HG03139 (cell line): ENCODE measurements around the gene DCTPP1.
"Not testable (repeated sequence)": the region's sequence is repeated elsewhere in the genome, so short reads cannot be mapped to it uniquely, and the experiment has no call there.

Source experiments
- ATAC-seq: cut with Tn5 transposase; IDR thresholded peaks from one replicate; pipeline ENCODE4 v1.9.1; 2021; ENCODE audit not compliant: unreplicated experiment

Gene DCTPP1

DNA sequence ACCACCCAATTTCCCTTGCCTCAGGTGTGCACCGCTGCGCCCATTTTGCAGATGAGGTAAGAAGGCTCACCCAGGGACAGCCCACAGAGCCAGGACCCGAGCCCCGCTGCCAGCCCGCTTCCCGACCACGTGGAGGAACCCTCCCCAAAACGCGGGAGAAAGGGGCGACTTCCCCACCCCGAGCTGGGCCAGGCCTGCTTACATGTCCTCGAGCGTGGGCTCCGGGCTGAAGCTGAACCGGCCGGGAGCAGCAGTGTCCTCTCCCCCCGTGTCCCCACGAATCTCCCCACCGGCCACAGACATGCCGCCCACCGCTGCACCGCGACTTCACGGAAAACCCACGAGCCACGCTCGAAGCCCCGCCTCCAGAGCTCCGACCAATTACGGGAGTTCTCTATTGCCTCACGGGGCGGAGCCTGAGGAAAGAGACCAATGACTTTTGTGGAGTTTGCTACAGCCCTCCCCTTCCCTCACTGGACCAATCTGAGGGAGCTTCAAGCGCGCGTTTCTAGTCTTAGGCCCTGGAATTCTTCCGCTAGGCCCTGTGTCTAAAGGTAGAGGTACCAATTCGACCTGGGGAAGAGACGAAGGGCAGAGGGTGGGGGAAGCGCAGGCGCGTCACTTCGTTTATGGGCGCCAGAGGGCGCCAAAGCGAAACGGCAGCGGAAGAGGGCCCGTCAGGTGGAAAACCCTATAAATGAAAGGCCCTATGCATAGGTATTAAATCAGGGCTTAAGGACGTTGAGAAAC is at the start of gene DCTPP1:
TSS of gene DCTPP1 (minus strand) at position 353 of the 750 bp plus-strand sequence. CDS start at position 303, 50 bp downstream.
- peak; percentile 89 for ATAC-seq

DNA sequence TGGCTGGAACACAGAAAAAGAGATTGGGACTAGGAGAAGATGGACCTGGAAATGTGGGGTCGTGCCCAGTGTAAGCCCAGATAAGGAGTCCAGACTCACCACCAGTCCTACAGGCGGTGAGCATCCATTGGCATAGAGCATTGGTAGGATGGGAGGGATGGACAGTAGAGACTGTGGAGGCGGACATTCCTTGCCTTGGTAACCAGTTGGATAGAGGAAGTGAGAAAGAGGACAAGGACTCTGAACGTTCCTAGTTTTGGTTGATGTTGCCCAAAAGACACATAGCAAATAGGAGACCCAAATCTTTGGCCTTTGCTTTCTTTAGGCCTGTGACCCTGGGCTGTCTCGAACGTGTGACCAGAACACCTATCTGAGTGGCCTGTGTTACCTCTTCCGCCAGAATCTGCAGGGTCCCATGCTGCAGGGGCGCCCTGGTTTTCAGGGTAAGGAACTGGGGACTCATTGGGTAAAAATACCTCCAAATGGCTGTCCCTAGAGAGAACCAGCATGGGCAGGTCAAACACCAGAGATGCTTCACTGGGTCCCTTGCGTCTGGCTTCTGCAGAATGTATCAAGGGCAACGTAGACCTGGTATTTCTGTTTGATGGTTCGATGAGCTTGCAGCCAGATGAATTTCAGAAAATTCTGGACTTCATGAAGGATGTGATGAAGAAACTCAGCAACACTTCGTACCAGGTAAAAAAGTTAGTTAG is 49.1 kb upstream of the DCTPP1 start:
- ATAC-seq, result no peak

DNA sequence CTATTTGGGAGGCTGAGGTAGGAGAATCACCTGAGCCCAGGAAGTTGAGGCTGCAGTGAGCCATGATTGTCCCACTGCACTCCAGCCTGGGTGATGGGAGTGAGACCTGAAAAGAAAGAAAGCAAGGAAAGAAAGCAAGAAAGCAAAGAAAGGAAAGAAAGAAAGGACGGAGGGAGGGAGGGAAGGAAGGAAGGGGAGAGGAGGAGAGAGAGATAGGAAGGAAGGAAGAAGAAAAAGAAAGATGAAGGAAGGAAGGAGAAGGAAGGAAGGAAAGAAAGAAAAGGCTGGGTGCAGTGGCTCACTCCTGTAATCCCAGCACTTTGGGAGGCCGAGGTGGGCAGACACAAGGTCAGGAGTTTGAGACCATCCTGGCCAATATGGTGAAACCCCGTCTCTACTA is 47.9 kb upstream of the DCTPP1 start:
- not testable (repeated sequence) for ATAC-seq

DNA sequence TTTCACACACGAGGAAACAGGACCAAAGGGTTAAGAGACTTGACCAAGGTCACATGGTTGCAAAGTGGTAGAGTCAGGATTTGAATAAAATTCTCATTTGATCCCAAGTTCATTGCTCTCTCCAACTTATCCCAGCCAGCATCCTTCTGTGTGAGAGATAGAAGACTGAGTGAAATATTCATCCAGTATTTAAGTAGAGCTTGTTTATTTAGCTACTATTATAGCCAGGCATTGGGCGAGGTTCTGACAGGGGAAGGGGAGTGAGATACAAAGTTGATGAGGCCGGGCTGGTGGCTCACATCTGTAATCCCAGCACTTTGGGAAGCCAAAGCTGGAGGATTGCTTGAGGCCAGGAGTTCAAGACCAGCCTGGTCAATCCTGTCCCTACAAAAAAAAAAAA is 47.2 kb upstream of the DCTPP1 start:
- no peak for ATAC-seq

DNA sequence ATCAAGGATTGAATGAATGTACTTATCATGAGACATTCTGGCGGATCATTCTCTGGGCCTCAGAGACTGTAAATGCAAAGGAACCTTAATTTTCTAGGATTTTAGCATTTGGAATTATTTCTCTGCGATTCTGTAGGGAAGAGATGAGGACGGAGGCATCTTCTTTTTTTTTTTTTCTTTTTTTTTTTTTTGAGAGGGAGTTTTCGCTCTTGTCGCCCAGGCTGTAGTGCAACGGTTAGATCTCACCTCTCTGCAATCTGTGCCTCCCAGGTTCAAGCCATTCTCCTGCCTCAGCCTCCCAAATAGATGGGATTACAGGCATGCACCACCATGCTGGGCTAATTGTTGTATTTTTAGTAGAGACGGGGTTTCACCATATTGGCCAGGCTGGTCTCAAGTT is 44.9 kb upstream of the DCTPP1 start:
- no peak for ATAC-seq

DNA sequence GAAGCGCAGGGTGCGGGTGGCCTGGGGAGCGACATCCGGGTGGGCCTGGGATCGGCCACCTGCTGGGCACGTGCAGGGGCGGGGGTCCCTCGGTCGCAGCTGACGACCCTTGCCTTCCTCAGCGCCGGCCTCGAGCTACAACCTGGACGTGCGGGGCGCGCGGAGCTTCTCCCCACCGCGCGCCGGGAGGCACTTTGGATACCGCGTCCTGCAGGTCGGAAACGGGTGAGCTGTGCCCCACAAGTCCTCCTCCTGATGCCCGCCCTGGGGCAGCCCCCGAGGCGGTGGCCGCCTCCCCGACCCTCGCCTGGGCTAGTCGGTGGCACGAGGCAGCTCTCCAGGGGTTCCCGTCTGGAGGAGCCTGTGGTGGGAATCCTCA is 44.2 kb upstream of the DCTPP1 start:
- no peak for ATAC-seq

DNA sequence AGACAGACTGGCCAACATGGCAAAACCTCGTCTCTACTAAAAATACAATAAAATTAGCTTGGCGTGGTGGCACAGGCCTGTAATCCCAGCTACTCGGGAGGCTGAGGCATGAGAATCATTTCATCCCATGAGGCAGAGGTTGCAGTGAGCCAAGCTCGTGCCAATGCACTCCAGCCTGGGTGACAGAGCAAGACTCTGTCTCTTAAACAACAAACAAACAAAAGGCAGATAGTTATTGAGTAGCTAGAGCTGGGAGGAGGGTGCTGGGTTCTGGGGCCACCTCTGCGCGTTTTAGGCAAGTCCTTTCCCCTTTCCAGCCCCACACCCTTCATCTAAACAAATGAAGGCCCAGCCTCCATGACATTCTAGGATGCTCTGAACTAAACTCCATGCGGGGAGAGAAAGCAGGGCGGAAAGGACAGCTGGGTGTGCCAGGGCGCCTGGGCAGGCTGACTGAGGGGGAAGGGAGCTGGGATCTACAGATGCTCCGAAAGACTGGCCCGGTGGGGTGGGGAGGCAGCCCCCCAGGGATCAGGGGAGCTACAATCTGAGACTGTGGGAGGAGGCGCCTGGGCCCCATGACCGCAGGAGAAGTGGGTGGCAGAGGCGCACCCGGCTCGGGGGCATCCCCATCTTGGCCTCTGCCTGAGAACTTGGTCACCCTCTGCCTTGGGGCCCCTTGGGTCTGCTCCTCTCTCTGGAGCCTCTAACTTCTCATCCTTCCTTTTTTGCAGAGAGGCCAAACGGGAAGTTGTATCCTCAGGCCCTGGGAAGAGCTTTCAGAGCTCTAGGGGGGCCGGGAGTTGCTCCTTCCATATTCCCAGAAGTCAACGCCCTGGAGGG is 43.6 kb upstream of the DCTPP1 start:
- ATAC-seq, result no peak

DNA sequence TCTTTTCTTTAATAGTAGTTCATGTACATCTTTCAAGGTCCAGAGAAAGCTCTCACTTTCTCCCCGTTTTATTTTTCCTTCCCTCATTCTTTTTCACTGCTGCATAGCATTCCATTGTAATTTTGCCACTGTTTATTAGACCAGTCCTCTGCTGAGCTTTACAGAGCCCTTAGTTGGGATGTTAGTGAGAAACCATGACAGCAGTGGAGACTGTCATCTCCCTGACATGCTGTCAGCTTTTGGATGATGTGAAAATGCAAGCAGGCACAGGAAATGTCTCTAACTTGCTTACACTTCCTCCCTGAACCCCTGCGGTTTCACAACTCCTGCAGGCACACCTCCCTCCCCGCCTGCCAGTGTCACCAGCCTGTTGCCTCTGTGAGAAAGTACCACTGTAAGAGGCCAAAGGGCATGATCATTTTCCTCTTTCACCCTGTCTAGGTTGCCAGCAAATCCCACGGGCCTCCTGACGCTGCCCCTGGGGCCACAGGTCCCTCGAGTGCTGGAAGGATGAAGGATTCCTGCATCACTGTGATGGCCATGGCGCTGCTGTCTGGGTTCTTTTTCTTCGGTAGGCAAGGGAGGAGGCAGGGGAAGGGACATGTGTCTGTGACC is 42.6 kb upstream of the DCTPP1 start, which contains the start of gene ITGAL:
TSS of gene ITGAL (plus strand) at position 415 of the 615 bp plus-strand sequence. CDS start at position 511, 96 bp downstream.
- peak; percentile 64 for ATAC-seq

DNA sequence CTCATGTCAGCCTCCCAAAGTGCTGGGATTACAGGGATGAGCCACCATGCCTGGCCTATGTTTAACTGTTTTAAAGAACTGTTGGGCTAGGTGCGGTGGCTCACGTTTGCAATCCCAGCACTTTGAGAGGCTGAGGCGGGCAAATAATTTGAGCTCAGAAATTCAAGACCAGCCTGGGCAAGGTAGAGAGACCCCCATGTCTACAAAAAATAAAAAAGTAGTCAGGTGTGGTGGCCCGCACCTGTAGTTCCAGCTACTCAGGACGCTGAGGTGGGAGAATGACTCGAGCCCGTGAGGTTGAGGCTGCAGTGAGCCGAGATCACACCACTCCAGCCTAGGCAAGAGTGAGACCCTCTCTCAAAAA is 40.8 kb upstream of the DCTPP1 start:
- no peak for ATAC-seq

DNA sequence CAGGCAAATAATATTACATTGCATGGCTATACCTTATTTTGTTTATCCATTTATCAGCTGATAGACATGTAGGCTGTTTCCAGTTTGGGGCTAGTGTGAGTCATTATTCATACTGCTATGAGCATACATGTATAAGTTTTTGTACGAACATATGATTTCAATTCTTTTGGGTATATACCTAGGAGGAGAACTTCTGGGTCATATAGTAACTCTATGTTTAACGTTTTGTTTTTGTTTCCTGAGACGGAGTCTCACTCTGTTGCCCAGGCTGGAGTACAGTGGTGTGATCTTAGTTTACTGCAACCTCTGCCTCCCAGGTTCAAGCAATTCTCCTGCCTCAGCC is 40.3 kb upstream of the DCTPP1 start:
- ATAC-seq, result no peak

DNA sequence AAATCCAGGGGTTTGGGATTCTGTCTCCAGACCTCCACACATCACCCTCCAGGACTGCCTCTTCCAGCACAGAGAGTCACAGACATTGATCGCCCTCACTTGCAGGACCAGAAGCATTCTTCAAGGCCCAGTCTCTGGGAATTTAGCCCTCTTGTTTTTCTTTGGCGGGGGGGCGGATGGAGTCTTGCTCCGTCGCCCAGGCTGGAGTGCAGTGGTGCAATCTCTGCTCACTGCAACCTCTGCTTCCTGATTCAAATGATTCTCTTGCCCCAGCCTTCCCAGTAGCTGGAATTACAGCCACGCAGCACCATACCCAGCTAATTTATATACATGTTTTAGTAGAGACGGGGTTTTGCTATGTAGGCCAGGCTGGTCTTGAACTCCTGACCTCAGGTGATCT is 34.2 kb upstream of the DCTPP1 start:
- no peak for ATAC-seq

DNA sequence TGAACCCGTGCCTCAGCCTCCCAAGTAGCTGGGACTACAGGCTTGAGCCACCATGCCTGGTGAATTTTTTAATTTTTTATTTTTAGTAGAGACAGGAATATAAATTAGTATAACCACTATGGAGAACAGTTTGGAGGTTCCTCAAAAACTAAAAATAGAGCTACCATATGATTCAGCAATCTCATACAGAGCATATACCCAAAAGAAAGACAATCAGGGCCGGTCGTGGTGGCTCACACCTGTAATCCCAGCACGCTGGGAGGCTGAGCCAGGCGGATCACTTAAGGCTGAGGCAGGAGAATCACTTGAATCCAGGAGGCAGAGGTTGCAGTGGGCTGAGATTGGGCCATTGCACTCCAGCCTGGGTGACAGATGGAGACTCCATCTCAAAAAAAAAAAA is 31.6 kb upstream of the DCTPP1 start:
- not testable (repeated sequence) for ATAC-seq

DNA sequence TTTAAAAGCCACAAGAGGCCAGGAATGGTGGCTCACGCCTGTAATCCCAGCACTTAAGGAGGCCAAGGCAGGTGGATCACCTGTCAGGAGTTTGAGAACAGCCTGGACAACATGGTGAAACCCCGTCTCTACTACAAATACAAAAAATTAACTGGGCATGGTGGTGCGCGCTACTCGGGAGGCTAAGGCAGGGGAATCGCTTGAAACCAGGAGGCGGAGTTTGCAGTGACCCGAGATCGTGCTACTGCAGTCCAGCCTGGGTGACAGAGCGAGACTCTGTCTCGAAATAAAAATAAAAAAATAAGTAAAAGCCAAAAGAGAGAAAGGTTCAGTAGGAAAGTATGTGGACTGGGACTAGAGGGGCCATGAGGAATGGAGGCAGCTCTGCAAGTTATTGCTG is 29.6 kb upstream of the DCTPP1 start:
- ATAC-seq, result no peak

DNA sequence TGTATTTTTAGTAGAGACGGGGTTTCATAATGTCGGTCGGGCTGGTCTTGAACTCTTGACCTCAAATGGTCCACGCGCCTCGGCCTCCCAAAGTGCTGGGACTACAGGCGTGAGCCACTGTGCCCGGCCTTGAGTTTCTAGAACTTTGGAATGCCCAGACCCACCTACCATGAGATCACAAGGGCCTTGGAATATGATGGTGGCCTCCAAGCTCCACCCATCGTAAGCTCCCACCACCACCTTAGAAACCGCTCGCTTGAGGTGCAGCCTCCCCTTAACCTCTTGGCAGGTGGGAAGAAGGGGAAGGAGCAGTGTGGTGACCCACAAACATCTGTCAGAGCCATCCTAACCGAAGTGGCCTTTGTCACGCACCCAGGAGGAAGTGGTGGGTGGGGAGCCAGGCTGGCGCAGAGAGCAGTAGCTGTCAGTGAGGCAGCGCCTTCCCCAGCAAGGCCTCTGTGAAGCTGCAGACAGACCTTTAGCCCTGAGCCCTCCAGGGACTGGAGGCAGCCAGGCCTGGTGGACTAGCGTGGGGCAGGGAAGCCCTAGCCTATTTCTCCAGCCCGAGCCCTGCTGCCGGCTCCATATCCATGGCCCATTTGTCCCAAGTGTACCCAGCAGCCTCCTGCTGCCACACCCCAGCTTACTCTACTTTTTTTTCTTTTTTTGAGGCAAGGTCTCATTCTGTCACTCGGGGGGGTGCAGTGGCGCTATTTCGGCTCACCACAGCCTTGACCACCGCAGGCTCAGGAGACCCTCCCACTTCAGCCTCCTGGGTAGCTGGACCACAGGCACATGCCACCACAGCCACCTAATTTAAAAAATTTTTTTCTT is 28.9 kb upstream of the DCTPP1 start:
- peak; percentile 86 for ATAC-seq

DNA sequence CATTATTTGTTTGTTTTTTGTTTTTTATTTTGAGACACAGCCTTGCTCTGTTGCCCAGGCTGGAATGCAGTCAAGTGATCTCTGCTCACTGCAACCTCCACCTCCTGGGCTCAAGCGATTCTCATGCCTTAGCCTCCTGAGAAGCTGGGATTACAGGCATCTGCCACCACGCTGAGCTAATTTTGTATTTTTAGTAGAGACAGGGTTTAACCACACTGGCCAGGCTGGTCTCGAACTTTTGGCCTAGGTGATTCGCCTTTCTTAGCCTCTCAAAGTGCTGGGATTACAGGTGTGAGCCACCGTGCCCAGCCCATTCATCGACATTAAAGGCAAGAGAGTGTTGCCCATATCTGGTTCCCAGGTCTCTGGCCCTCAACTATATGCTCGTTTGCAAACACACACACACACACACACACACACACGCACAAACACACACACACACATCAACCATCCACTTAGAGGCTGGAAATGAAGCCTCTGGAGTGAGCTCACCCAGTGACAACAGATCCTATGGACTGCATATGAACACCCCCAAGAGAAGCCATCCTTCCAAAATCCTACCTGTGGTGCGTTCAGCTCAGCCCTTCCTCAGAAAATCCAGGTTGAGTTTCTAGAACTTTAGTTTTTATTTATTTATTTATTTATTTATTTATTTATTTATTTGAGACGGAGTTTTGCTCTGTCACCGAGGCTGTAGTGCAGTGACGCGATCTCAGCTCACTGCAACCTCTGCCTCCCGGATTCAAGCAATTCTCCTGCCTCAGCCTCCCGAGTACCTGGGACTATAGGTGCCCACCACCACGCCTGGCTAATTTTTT is 28.1 kb upstream of the DCTPP1 start:
- no peak for ATAC-seq

DNA sequence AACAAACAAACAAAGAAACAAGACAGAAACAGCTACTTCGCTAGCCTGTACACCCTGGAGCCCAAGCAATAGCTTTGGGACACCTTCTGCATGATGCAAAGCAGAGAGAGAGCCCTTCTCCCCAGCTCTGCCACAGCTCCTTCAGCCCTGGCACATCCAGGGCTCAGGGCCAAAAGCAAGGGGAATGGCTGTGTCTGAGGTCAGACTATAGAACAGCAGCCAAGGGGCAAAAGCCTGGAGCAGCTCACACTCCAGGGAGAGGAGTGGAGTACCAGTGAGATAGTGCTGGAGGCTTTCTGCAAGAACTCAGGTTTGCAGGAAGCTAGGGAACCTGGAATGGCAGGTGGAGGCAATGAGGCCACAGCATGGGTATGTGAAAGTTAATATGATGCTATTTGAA is 27.4 kb upstream of the DCTPP1 start:
- ATAC-seq, result no peak

DNA sequence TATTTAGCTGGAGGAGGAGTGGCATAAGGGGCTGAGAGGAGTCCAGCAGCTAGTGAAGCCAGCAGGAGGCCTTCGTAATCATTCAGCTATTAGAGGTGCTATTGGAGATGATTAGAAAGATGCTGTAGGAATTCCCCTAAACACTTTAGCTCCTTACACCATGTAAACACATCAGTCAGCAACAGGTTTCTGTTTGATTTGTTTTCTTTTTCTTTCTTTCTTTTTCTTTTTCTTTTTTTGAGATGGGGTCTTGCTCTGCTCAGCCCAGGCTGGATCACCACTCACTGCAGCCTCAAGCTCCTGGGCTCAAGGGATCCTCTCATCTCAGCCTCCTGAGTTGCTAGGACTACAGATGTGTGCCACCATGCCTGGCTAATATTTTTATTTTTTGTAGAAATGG is 26.5 kb upstream of the DCTPP1 start:
- no peak for ATAC-seq

DNA sequence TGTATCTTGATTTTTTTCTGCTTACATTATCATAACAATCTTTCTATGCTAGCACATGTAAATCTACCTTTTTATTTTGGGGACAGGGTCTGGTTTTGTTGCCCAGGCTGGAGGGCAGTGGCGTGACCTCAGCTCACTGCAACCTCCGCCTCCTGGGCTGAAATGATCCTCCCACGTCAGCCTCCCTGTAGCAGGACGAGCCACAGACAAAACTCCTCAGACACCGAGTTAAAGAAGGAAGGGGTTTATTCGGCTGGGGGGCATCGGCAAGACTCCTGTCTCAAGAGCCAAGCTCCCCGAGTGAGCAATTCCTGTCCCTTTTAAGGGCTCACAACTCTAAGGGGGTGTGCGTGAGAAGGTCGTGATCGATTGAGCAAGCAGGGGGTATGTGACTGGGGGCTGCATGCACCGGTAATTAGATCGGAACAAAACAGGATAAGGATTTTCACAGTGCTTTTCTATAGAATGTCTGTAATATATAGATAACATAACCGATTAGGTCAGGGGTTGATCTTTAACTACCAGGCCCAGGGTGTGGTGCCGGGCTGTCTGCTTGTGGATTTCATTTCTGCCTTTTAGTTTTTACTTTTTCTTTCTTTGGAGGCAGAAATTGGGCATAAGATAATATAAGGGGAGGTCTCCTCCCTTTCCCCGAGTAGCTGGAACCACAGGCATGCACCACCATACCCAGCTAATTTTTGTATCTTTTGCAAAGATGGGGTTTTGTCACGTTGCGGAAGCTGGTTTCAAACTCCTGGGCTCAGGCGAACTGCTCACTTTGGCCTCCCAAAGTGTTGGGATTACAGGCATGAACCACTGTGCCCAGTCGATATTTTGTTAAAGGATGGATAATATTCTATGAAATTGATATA is 23.1 kb upstream of the DCTPP1 start:
- not testable (repeated sequence) for ATAC-seq

DNA sequence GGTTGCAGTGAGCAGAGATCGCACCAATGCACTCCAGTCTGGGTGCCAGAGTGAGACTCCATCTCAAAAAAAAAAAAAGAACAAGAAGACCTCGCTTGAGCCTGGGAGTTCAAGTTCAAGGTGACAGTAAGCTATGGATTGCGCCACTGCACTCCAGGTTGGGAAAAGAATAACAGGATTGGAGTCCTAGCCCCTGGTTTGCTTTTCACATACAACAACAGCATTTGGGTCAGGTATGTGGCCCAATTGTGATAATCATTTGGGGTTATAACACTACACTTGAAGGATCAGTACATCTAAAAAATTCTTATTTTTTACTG is 19.2 kb upstream of the DCTPP1 start:
- ATAC-seq, result no peak
